Prostate gland (tissue), 2 donors: Measurements from ENCODE around the gene C13orf42. TPM values are rescaled to one million over a fixed set of nuclear protein-coding genes. Genes with fewer than 3 reads are reported as not detected.

Source experiments
- DNase-seq: peaks from one replicate; pipeline ENCODE4 v3.0.0-alpha.2; 2019; ENCODE audit warnings: low spot score
- H3K27ac ChIP-seq, 2 donors: fragments of 200-600 bp; sonication (generic); 2 replicates each; pipeline ENCODE4 v1.5.1; 2017 to 2019
- H3K27me3 ChIP-seq: fragments of 200-600 bp; sonication (generic); replicated peaks from 2 replicates; pipeline ENCODE4 v1.5.1; 2019; ENCODE audit not compliant: insufficient read depth
- H3K36me3 ChIP-seq, 2 donors: fragments of 200-600 bp; sonication (generic); 1 replicate in 1 of 2; 2 replicates in 1 of 2; pipeline versions ENCODE4 v1.5.1 to v1.8.1; 2017 to 2019
- H3K4me1 ChIP-seq: fragments of 200-600 bp; sonication (generic); replicated peaks from 2 replicates; pipeline ENCODE4 v1.5.1; 2019
- H3K4me3 ChIP-seq, 2 donors: fragments of 200-600 bp; sonication (generic); 2 replicates each; pipeline ENCODE4 v1.5.1; 2017 to 2019
- H3K9me3 ChIP-seq: fragments of 200-600 bp; sonication (generic); 2 replicates; pipeline ENCODE4 v1.5.1; 2017
- POLR2A ChIP-seq: fragments of 450-650 bp; IDR thresholded peaks from one replicate; pipeline ENCODE4 v1.6.1; 2016; ENCODE audit warnings: antibody characterized with exemption, mild to moderate bottlenecking
- POLR2AphosphoS5 ChIP-seq: sonication (generic); formaldehyde crosslinking; IDR thresholded peaks from one replicate; pipeline ENCODE4 v1.6.1; 2017; ENCODE audit warnings: antibody characterized with exemption
- WGBS: methylation state at CpG from one replicate; pipeline ENCODE4 v1.1.5; 2018; 5-methylcytosine and 5-hydroxymethylcytosine counted together
- intact Hi-C: fragments of 100-400 bp; cut with DNase I; formaldehyde crosslinking; loops from one replicate; pipeline ENCODE4 v1.14.2; 2022
- total RNA-seq, 2 donors: library from RNA; depleted of rRNA; stranded (reverse); fragments of >200 nt; gene quantifications; one replicate each; pipeline ENCODE4 v1.1.0, GENCODE V29; 2016
- TF ChIP-seq, protein P1 (sequence below), 4 experiments: fragments of 200-600 bp in 2 of 4; fragments of 450-650 bp in 2 of 4; sonication (generic) in 2 of 4; IDR thresholded peaks; 1 replicate in 3 of 4; 2 replicates in 1 of 4; pipeline ENCODE4 v1.5.1; 2016 to 2019; ENCODE audit warnings: antibody characterized with exemption in 4 of 4, mild to moderate bottlenecking in 2 of 4, moderate library complexity in 2 of 4

C13orf42 gene
- under 1 TPM in 1 of 2 donors, not detected in 1; 0.57 TPM for total RNA-seq

DNA sequence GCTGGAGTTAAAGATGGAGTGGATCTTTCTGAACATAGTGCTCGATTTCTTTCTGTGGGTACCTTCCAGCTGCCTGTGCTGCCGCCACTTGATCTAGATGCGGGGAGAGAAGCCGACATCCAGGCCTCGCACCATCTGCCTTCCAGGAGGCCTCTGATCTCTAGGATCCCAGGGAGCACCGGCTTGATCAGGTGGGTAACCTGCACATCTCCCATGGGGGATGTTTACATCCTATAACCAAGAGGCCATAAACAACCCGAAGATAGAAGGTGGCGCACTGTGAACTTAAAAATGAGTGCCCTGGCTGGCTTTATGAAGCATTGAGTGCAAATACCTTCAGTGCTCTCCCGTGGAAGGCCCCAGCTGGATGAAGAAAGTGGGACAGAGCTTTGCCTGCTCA lies at the start of gene C13orf42:
Gene C13orf42, minus strand, starts transcription at position 101 of the 400 bp plus-strand sequence. Its CDS starts 65 bp downstream, at position 36.
- Histone ChIP-seq H3K27ac (no peak within 1 kb of the TSS), H3K36me3 (no peaks in the 10 kb centered on the region), H3K27me3 (no peaks in the 10 kb centered on the region), H3K4me3 (no peak within 1 kb of the TSS), H3K4me1 (no peaks in the 10 kb centered on the region), H3K9me3 (no peaks in the 10 kb centered on the region)
- DNase-seq: no peak
- intact Hi-C loops: no loop called here
- WGBS: 91% methylated on average over 9 of the region's 9 CpGs
- TF ChIP-seq, protein P1, sequence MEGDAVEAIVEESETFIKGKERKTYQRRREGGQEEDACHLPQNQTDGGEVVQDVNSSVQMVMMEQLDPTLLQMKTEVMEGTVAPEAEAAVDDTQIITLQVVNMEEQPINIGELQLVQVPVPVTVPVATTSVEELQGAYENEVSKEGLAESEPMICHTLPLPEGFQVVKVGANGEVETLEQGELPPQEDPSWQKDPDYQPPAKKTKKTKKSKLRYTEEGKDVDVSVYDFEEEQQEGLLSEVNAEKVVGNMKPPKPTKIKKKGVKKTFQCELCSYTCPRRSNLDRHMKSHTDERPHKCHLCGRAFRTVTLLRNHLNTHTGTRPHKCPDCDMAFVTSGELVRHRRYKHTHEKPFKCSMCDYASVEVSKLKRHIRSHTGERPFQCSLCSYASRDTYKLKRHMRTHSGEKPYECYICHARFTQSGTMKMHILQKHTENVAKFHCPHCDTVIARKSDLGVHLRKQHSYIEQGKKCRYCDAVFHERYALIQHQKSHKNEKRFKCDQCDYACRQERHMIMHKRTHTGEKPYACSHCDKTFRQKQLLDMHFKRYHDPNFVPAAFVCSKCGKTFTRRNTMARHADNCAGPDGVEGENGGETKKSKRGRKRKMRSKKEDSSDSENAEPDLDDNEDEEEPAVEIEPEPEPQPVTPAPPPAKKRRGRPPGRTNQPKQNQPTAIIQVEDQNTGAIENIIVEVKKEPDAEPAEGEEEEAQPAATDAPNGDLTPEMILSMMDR (IDR thresholded peaks at IDR 0.05): no peak
- TF ChIP-seq POLR2A (no peak), POLR2AphosphoS5 (no peak)

DNA sequence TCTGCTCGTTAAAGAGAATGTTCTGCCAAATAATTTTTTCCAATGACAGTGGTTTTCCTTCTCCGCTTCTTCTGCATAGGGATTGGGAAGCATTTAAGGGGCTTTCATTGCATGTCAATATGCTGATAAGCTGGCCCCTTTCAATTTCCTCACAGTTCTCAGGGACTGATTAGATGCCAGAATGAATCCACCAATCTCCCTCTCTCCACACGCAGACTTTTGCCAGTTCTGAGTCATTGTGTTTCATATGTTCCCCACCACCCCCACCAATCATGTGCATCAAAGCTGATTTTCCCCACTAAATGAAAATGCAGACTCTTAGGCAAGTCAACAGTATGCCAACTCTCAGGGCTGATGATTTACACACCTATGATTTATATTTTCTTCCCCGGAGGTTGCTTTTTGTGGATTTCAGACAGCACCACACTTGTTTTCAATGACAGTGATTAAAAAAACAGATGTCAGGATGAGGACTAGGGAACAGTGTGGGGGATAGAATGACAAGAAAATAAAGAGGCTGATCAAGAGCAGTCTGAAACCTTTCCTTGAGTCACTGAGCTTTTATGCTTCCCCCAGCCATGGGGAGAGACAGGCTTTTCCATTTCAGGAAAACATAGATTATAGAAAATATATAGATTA lies 47.9 kb upstream of the C13orf42 start:
- TF ChIP-seq, protein P1 (IDR thresholded peaks at IDR 0.05): no peak
- TF ChIP-seq POLR2AphosphoS5: no peak
- no peak for TF ChIP-seq POLR2A
- Histone ChIP-seq H3K9me3 (no peaks in the 10 kb centered on the region), H3K27me3 (no peaks in the 10 kb centered on the region), H3K27ac (no peak overlapping the region), H3K36me3 (no peaks in the 10 kb centered on the region), H3K4me1 (no peaks in the 10 kb centered on the region), H3K4me3 (no peak overlapping the region)
- intact Hi-C loops: no loop called here
- no peak for DNase-seq
- 45% methylated on average over 4 of the region's 4 CpGs for WGBS

DNA sequence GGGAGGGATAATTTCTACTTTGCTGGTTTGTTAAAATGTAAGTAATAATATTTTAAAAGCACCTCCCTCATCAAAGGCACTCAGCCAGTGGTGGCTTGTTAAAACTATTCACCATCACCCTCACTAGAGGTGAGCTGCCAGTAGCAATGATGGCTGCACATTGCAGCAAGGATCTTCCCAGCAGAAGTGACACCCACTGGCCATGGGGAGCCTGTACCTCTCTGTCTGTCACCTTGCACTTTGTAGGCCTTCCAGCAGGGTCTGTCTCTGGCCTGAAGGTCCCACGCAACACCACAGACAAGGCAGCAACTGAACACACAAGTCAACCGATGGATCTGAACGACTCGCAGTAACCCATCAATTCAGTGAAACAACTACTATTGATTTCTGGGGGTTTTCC lies 47.3 kb upstream of the C13orf42 start:
- Histone ChIP-seq H3K4me3 (no peak overlapping the region), H3K27me3 (no peaks in the 10 kb centered on the region), H3K4me1 (no peaks in the 10 kb centered on the region), H3K36me3 (no peaks in the 10 kb centered on the region), H3K27ac (no peak overlapping the region), H3K9me3 (no peaks in the 10 kb centered on the region)
- 92% methylated on average over 4 of the region's 4 CpGs for whole genome bisulfite sequencing
- intact Hi-C loops: no loop called here
- DNase-seq: no peak
- TF ChIP-seq POLR2AphosphoS5 (no peak), POLR2A (no peak)
- TF ChIP-seq, protein P1 (IDR thresholded peaks at IDR 0.05): no peak

DNA sequence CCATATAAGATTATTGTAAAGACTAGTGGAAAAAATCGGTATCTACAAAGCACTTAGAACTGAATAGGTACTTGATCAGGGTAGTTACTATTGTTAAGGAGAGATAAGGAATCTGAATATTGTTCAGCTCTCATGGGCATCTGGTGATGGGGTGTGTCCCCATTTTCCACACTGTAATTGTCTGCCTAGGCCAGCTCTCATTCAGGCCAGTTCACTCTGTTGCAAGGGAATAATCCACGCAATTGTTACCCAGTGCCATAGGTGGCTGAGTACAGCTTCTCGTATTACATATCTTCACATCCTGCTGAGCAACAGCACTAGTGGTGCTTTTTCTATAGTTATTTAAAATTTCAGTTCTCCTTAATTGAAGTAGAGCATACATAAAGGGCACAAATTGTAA lies 45.6 kb upstream of the C13orf42 start:
- H3K9me3 ChIP-seq: no peaks in the 10 kb centered on the region
- H3K27me3 ChIP-seq: no peaks in the 10 kb centered on the region
- H3K36me3 ChIP-seq: no peaks in the 10 kb centered on the region
- H3K4me1 ChIP-seq: no peaks in the 10 kb centered on the region
- TF ChIP-seq, protein P1 (IDR thresholded peaks at IDR 0.05): no peak
- no peak for TF ChIP-seq POLR2AphosphoS5
- TF ChIP-seq POLR2A: no peak
- intact Hi-C loops: no loop called here
- no peak overlapping the region for H3K27ac ChIP-seq
- whole genome bisulfite sequencing: 97% methylated on average over 3 of the region's 3 CpGs
- no peak for DNase-seq
- no peak overlapping the region for H3K4me3 ChIP-seq

DNA sequence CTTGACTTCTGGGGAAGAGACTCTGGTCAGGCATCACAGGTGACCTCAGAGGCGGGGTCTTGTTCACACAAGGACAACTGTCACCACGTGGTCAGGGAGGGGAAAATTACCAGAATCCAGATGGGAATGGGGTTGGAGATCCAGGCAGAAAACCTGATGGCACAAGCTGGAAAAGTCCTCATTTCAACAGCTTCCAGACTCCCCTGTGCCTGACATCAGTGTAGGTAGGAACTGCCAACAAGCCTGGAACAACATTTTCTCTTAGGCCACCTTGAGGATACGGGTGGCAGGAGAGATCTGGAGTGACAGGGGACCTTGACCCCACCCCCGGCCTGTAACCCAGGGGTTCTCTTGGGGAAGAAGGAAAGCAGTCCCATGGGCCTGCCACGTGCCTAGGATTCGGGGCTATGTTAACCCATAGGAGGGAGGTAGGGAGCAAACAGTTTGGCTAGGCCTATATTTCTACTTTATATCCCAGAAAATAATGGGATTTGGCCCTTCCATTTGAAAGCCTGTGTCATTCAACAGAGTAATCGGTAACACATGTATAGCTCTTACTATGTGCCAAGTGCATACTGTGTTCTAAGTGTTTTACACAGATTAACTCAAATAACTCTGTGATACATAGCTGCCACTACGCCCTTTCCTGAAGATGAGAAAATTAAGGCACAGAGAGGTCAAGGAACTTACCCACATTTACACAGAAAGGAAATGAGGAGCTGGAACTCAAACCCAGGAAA lies 44.9 kb upstream of the C13orf42 start:
- WGBS: 90% methylated on average over 8 of the region's 8 CpGs

More for the DNA sequence above, 44.9 kb upstream of the C13orf42 start:
- Histone ChIP-seq H3K36me3 (no peaks in the 10 kb centered on the region), H3K27me3 (no peaks in the 10 kb centered on the region), H3K9me3 (no peaks in the 10 kb centered on the region), H3K4me1 (no peaks in the 10 kb centered on the region), H3K27ac (no peak overlapping the region), H3K4me3 (no peak overlapping the region)
- TF ChIP-seq POLR2A (no peak), POLR2AphosphoS5 (no peak)
- TF ChIP-seq, protein P1 (IDR thresholded peaks at IDR 0.05): no peak
- intact Hi-C loops: no loop called here
- DNase-seq: no peak
